ENCODE results near the gene SPG21. TPM values are rescaled to one million over a fixed set of nuclear protein-coding genes. Genes with fewer than 3 reads are reported as not detected.

The SPG21 gene, protein sequence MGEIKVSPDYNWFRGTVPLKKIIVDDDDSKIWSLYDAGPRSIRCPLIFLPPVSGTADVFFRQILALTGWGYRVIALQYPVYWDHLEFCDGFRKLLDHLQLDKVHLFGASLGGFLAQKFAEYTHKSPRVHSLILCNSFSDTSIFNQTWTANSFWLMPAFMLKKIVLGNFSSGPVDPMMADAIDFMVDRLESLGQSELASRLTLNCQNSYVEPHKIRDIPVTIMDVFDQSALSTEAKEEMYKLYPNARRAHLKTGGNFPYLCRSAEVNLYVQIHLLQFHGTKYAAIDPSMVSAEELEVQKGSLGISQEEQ
- 62.5 and 73.0 TPM in 2 replicates for total RNA-seq

DNA sequence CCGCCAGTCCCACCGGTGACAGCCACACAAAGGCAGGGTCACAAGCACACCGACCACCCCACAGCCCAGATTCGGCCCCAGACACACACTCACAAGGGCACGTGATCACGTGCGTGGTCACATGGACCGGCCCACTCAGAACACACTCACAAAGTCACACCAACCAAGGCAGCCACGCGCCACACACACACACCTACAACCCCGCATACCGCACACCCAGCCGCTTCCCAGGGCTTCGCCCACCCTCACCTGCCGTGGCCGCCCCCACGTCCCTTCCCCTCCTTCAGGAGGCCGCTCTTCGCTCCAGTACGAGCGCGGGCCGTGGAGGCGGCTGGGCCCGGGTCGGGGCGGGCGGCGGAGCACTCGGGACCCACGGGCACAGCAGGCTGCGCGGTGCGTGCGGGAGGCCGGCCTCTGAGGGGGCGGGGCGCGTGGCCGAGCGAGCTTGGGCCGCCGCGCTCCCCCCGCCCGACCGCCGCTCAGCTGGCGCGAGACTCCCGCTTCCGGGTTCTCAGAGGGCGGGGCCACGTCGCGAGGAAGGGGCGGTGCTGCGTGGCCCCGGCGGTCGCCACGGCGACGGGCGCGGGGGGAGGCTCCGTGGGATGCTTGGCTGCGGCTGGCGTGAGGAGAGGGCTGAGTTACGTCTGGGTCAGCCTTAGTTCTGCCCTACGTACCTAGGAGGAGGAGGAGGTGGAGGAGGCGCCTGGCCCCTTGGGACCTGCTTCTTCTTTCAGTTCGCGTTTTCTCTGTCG lies at the start of gene SPG21:
SPG21 (minus strand) TSS at position 499 of the 752 bp plus-strand sequence. CDS start 6,345 bp downstream, outside the sequence.

DNA sequence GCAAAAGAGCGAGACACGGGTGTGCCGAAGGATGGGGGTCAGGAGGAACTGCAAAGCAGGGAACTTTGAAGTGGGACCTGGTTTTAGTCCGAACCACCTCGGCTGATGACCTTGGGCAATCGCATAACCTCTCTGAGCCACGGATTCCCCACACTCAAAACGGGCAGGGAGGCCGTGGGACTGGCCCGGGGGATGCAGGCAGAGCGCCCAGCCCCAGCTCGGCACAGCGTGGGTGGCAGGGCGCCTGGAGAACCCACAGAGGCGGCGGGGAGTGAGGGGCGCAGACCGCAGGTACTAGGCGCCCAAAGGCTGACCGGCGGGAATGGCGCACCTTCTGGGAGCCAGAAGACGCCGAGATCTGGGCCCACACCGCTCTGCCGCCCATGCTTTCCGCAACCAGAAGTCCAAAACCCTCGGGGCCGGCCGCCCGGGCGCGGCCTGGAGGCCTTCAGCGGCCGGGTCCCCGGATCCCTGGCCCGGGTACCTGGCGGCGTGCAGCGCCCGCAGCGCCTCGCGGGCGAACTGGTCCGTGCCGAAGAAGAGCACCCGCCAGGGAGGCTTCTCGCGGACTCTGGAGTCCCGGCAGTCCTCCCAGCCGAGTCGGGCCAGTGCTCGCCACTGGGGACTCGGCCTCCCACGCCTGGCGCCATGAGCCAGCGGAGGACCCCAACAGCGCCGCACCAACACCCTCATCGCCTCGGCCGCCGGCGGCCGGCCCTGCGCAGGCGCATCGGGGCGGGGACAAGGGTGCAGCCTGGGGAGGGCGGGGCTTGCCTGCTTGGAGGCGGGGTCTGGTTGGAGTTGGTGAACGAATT lies 39.4 kb upstream of the SPG21 start, which contains the start of gene MTFMT:
MTFMT (minus strand) TSS at position 719 of the 815 bp plus-strand sequence; CDS start at position 693, 26 bp downstream.

Other genes with a start within 250 kb of the SPG21 start
- gene RBPMS2, start 214.3 kb downstream of the SPG21 start, total RNA-seq = not detected in 2 replicates
- gene PIF1, start 164.3 kb downstream of the SPG21 start, total RNA-seq = 6.8 and 9.2 TPM in 2 replicates
- gene PLEKHO2, start 148.0 kb downstream of the SPG21 start, total RNA-seq = 12.7 and 14.4 TPM in 2 replicates
- 0.38 and 2.3 TPM in 2 replicates for gene ANKDD1A, start 78.0 kb downstream of the SPG21 start, total RNA-seq
- gene MTFMT, start 39.7 kb upstream of the SPG21 start, total RNA-seq = 27.0 and 27.9 TPM in 2 replicates
- not detected in 2 replicates for gene SLC51B, start 55.5 kb upstream of the SPG21 start, total RNA-seq
- 0.19 and 1.1 TPM in 2 replicates for gene RASL12, start 78.1 kb upstream of the SPG21 start, total RNA-seq
- not detected in 2 replicates for gene KBTBD13, start 86.8 kb upstream of the SPG21 start, total RNA-seq
- gene UBAP1L, start 125.3 kb upstream of the SPG21 start, total RNA-seq = 0.96 and 1.1 TPM in 2 replicates
- 13.0 and 24.9 TPM in 2 replicates for gene PDCD7, start 143.9 kb upstream of the SPG21 start, total RNA-seq
- gene CLPX, start 195.4 kb upstream of the SPG21 start, total RNA-seq = 29.9 and 47.5 TPM in 2 replicates
- under 0.01 TPM in 1 of 2 replicates, not detected in the other for gene CILP, start 221.6 kb upstream of the SPG21 start, total RNA-seq

Measured in regular cardiac myocyte (primary cell).